Chondrocyte (in vitro differentiated cells): ENCODE measurements around the gene LDB2. TPM values are rescaled to one million over a fixed set of nuclear protein-coding genes. Genes with fewer than 3 reads are reported as not detected.

Experiments used
- DNase-seq: peaks from one replicate; pipeline ENCODE4 v3.0.0; 2021; ENCODE audit warnings: mixed read lengths, low spot score
- H3K27ac Mint-ChIP-seq: one replicate; pipeline ENCODE4 v1.8.0; 2021; ENCODE audit warnings: mild to moderate bottlenecking, moderate library complexity, mixed read lengths; ENCODE audit not compliant: unreplicated experiment
- H3K27me3 Mint-ChIP-seq: 2 replicates; pipeline ENCODE4 v1.8.0; 2021; ENCODE audit warnings: low read depth, mixed read lengths
- H3K36me3 Mint-ChIP-seq: 2 replicates; pipeline ENCODE4 v1.8.0; 2021; ENCODE audit warnings: low read depth, mixed read lengths
- H3K4me1 Mint-ChIP-seq: 2 replicates; pipeline ENCODE4 v1.8.0; 2021; ENCODE audit warnings: low read depth, mild to moderate bottlenecking, mixed read lengths
- H3K4me3 Mint-ChIP-seq: one replicate; pipeline ENCODE4 v1.8.0; 2021; ENCODE audit warnings: mild to moderate bottlenecking, moderate library complexity, mixed read lengths; ENCODE audit not compliant: unreplicated experiment
- H3K9me3 Mint-ChIP-seq: 2 replicates; pipeline ENCODE4 v1.8.0; 2021; ENCODE audit warnings: low read depth, mixed read lengths
- total RNA-seq: library from RNA; stranded (reverse); gene quantifications from 3 replicates; pipeline ENCODE4 v1.2.1, GENCODE V29; 2021
- TF ChIP-seq, protein P1 (sequence below): fragments of 200-600 bp; sonication (generic); IDR thresholded peaks from 2 replicates; pipeline ENCODE4 v1.5.0; 2021; ENCODE audit warnings: antibody characterized with exemption, mild to moderate bottlenecking, moderate library complexity

Gene LDB2
- total RNA-seq, 1 donor from 2014 or later = 2.0 TPM

DNA sequence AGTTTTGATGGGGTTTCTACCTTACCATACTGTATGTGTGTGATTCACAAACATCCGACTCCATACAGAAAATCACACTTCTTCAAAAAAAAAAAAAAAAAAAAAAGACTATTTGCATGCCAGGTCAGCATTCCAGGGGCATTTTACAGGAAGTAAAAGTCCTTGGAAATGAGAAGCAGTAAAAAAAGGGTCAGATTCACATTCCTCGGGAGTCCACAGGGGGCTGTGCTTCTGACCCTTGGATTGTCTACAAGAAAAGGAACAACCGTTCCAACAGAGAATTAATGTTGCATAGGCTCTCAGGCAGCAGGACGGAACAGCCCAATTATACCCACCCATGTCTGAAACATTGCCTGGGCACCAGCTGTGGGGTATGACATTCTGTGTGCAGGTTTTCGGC is 290.3 kb downstream of the LDB2 start:
- Mint-ChIP-seq H3K27ac (no peak overlapping the region), H3K4me3 (no peak overlapping the region), H3K36me3 (peaks cover 4% of the 10 kb centered on the region), H3K27me3 (no peaks in the 10 kb centered on the region), H3K9me3 (peaks cover 20% of the 10 kb centered on the region), H3K4me1 (peaks cover 9% of the 10 kb centered on the region)
- no peak for DNase-seq
- TF ChIP-seq, protein P1, sequence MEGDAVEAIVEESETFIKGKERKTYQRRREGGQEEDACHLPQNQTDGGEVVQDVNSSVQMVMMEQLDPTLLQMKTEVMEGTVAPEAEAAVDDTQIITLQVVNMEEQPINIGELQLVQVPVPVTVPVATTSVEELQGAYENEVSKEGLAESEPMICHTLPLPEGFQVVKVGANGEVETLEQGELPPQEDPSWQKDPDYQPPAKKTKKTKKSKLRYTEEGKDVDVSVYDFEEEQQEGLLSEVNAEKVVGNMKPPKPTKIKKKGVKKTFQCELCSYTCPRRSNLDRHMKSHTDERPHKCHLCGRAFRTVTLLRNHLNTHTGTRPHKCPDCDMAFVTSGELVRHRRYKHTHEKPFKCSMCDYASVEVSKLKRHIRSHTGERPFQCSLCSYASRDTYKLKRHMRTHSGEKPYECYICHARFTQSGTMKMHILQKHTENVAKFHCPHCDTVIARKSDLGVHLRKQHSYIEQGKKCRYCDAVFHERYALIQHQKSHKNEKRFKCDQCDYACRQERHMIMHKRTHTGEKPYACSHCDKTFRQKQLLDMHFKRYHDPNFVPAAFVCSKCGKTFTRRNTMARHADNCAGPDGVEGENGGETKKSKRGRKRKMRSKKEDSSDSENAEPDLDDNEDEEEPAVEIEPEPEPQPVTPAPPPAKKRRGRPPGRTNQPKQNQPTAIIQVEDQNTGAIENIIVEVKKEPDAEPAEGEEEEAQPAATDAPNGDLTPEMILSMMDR = no peak

- no peak overlapping the region for H3K4me3 Mint-ChIP-seq
- TF ChIP-seq, protein P1 = no peak
- no peak overlapping the region for H3K27ac Mint-ChIP-seq
- DNase-seq = no peak
- H3K27me3 Mint-ChIP-seq = no peaks in the 10 kb centered on the region
- H3K36me3 Mint-ChIP-seq = peaks cover 4% of the 10 kb centered on the region
- H3K4me1 Mint-ChIP-seq = peaks cover 9% of the 10 kb centered on the region
- peaks cover 20% of the 10 kb centered on the region for H3K9me3 Mint-ChIP-seq
Observed at GRCh38 chr4:16607241-16608066, 291.0 kb downstream of the LDB2 start.

DNA sequence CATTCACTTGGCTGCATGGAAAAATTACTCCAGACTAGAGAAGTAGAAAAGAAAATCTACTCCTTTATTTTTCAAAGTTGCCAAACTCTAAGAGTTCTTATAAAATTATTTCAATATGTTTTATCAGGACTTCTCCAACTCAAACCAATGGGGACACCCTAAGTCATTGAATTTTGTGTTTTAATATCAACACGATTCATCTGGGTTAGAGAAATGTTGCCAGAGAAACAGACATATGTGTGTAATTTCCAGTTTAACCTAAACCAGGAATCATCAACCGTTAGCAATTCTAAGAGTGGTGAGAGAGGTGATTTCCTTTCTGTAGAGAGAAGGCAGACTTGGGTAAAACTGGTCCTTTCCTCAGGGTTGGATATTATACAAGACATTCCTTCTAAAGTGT is 291.8 kb downstream of the LDB2 start:
- TF ChIP-seq, protein P1 = no peak
- no peak for DNase-seq
- no peak overlapping the region for H3K4me3 Mint-ChIP-seq
- no peaks in the 10 kb centered on the region for H3K27me3 Mint-ChIP-seq
- H3K36me3 Mint-ChIP-seq = peaks cover under 1% of the 10 kb centered on the region
- no peak overlapping the region for H3K27ac Mint-ChIP-seq
- peaks cover 13% of the 10 kb centered on the region for H3K9me3 Mint-ChIP-seq
- H3K4me1 Mint-ChIP-seq = peaks cover 9% of the 10 kb centered on the region

- Mint-ChIP-seq H3K9me3 (peaks cover 5% of the 10 kb centered on the region), H3K27ac (no peak overlapping the region), H3K27me3 (no peaks in the 10 kb centered on the region), H3K4me1 (peaks cover 14% of the 10 kb centered on the region), H3K4me3 (no peak overlapping the region), H3K36me3 (no peaks in the 10 kb centered on the region)
- DNase-seq = no peak
- TF ChIP-seq, protein P1 = no peak
Observed at GRCh38 chr4:16603178-16603577, 295.3 kb downstream of the LDB2 start.

- Mint-ChIP-seq H3K4me1 (peaks cover 14% of the 10 kb centered on the region), H3K9me3 (peaks cover 2% of the 10 kb centered on the region), H3K27me3 (no peaks in the 10 kb centered on the region), H3K4me3 (no peak overlapping the region), H3K27ac (peak overlapping the region; percentile 25), H3K36me3 (no peaks in the 10 kb centered on the region)
- DNase-seq = no peak
- TF ChIP-seq, protein P1 = no peak
Observed at GRCh38 chr4:16598597-16599206, 299.7 kb downstream of the LDB2 start.
